ENCODE measurements around the gene MYO3B.

DNA sequence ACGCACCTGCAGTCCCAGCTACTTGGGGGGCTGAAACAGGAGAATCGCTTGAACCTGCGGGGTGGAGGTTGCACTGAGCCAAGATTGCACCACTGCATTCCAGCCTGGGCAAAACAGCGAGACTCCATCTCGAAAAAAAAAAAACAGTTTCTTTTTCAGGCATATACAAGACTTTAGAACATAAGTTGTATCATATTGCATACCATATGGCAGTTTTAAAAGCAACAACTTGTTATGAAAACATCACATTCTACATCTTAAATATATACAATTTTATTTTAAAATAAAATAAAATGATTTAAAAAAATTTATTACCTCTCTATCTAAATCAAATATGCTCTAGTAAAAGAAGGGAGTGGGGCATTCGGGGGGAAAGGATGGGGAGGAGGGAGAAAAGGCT is 497.8 kb downstream of the MYO3B start:
- TF ChIP-seq POLR2A (IDR thresholded peaks at IDR 0.05; ENCODE audit: low read depth, low read length) (no peak), POLR2AphosphoS5 (IDR thresholded peaks at IDR 0.05; ENCODE audit: low read depth, low read length) (no peak), TAF1 (IDR thresholded peaks at IDR 0.05; ENCODE audit: low read depth, low read length) (no peak), PAX5 (IDR thresholded peaks at IDR 0.05; ENCODE audit: insufficient read depth, low read length, severe bottlenecking) (no peak), SPI1 (IDR thresholded peaks at IDR 0.05; ENCODE audit: low read depth, low read length) (no peak)

All from GM12891 (cell line).